NCI-H82 treated with DMSO at 0.1 percent for 48 hours (cell line): Measurements from ENCODE around the gene TMX2.
A peak's percentile ranks its signal among the peaks of the same experiment; 100 is the strongest.

Source experiments
- DNase-seq: peaks from one replicate; lab custom pipeline; 2025; ENCODE audit not compliant: unreplicated experiment; lab: John Stamatoyannopoulos, UW

TMX2 gene

DNA sequence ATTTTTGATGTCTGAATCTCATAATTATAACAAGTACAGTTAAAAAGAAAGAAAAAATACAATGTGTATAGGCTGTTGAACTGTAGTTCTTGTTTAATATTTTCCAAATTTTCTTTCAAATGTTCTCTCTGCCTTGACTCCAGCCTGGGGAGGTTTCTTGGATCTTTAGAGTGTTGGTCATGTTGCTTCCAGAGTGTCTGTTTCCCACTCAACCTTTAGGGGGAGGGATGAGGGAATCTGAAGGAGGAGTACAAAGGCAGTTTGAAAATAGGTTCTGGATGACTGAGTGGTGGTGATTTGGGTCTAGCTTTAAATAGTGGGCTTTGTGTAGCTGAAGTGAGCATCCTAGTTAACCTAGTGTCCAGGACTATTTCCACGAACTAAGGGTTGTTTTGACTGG is 51.2 kb downstream of the TMX2 start:
- DNase-seq: peak; percentile 4

DNA sequence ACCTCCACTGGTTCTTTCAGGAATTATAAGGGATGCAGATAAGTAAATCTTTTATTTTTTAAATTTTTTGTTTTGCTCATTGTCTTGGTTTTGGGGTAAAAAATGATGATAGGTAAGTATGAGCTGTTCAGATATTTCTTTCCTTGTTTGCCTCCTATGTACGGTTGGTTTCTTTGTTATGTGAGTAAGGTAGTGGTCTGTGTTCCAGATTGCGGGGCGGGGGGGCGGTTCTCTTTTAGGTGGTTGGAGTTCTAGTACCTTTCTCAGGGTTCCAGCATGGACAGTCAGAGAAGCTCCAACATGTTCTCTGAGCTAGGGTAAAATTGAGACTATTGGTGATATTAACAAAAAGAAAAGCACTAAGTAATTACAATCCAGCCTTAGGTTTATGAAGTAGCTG is 51.6 kb downstream of the TMX2 start:
- no peak for DNase-seq

DNA sequence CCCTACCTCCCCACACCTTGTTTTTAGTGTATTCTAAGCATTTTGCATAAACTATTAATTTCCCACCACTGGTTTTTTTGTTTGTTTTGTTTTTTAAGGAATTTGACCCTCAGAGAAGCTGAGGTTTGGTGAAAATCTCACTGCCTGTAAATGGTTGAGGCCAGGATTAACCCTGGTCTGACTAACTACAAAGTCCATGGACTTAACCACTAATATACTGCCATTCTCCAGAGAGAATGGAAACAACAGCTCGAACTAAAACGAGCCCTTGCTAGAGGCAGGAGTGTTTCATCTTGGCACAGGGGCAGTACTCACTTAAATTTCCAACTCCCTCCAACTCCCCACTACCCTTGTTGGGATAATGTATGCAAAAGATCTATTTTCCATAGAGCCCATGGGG is 52.2 kb downstream of the TMX2 start:
- DNase-seq: no peak

DNA sequence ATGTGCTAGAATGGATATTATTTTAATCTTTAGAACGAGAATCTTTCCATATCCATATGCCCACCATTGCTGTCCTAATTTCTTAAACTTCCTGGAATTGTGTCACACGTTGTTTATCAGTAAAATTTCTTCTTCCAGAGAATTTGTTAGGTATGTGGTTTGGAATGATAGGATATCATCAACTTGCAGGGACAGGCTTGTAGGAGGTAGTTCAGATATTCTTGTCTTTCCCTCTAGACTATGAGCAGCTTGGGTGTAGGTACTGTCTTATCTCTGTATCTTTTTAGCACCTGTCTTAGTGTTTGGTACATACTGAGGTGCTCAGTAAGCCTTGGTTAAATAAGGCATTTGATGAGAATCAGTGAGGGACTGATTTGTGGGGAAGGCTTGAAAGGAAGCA is 52.6 kb downstream of the TMX2 start:
- no peak for DNase-seq

DNA sequence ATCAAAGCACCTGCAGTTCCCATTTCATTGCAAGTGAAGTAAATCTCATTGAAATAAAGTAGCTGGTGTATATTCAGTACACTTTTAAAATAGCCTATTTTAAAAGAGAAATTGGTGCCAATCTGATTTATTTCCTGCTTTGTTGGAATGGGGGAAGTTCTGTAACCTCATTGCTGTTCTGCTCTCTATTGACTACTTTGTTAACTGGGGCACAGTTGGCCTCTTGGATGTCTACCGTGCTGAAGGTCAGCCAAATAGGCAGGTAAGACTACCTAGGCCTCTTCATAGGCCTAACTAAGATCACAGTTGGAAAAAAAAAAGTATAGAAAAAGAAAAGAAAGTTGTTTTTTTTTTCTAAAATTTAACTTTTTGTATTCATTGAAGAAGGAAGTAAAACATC is 58.4 kb downstream of the TMX2 start:
- no peak for DNase-seq

DNA sequence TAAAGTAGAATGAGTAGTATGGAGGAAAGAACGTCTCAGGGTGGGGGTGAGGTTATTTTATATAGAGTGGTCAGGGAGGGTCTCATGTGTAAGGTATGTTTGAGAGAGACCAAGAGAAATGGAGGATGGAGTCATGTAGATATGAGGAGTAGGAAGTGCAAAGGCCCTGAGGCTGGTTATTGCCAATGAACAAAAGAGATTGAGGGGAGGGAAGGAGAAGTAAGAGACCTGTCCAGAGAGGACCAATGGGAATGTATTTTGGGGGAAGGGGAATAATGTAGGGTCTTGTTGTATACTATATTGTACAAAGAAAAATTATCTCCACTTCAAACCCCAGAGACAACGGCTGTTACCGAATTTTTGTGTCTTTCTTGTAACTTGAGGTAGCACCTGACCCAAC is 59.0 kb downstream of the TMX2 start:
- no peak for DNase-seq

DNA sequence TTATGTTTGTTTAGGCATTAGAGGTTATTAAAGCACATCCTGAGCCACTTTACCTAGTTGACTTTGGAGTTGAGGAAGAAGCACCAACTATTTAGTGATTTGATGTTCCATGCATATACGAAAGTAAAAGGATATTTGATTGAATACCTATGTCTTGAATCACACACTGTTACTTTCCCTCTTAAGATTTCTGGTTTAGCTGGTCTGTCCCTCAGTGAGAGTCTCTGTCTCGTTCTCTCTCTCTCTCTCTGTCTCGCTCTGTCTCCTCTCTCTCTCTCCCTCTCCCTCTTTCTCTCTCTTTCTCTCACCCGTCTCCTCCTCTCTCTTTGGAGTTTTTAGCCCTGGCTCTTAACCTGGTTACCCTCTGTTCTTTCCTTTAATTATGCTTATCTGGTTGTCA is 60.2 kb downstream of the TMX2 start:
- no peak for DNase-seq

DNA sequence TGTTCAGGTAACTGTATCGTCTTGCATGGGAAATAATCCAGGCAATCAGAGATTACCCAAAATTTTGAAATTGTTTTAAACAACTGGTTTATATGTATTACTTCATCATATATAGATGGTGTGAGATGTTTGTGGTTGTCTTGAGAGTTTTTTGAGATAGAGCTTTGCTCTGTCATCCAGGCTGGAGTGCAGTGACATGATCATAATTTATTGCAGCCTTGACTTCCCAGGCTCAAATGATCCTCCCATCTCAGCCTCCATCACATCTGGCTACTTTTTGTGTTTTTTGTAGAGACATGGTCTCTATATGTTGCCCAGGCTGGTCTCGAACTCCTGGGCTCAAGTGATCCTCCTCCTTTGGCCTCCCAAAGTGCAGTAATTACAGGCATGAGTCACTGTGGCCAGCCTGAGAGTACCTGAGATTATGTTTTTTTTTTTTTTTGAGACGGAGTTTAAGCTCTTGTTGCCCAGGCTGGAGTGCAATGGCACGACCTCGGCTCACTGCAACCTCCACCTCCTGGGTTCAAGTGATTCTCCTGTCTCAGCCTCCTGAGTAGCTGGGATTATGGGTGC is 60.7 kb downstream of the TMX2 start:
- DNase-seq: no peak

DNA sequence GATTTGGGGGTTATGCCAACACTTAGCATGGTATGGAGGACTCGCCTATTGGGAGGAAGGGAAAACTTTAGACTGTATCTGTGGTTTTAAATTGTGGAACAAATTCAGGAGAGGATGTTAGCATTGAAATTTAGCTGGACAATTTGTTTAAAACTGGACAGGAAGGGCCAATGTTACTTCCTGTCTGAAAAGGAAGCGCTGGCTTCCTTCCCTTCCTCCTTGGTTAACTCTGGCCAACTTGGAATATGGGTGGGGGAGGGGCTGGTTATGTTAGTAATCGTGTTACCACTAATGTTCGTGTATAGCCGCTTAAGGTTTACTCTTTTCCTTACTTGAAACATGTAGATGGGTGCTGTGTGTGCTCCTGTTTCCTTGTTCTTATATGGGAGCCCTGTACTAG is 63.1 kb downstream of the TMX2 start:
- no peak for DNase-seq

DNA sequence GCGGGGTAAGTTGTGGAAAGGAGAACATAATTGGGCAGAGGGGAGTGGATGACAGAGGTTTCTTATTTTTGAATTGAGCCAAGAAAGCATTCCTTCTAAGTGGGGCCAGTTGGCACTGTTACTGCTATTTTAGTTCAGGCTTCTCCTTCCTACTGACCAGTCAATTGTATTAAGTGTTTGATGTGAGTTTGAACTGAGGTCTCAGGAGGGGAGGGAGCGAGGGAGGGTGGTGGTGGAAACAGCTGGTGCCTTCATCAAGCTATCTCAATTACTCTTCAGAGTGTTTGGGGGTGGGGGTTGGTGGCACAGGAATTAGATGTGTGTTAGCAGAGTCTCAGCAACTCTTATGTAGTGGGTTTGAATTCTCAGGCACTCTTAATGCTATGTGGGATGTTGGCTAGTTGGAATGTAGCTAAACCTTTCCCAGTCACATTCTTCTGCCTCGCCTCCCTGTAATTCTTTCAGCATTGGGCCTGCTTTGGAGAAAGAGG is 63.7 kb downstream of the TMX2 start:
- peak; percentile 46 for DNase-seq

DNA sequence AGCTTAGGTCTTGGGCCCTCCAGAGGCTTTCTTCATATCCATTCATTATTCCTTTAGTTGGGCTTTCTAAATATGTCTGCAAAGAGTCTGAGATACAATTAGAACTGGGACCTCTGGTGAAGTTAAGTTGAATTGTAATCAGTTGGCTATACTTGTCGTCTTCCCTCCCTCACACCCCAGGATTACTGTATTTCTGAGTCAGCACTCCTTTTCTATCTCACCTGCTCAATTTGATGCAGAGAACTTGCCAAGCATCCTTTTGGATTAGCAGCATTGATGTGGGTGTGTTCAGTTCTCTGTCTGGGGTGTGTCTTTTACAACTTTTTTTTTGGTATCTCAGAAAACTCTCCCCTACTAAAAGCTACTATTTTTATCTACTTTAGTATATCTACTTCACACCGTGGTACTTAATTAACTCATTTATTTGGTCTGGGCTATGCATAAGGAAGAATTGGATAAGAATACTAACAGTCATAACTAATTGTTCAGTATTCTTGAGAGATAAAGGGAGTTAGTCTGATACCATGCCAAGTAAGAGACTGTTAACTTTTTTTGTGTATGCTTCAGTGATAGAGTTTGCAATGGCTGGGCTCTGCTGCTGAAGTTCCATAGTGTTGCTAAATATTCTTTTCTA is 64.3 kb downstream of the TMX2 start:
- no peak for DNase-seq

DNA sequence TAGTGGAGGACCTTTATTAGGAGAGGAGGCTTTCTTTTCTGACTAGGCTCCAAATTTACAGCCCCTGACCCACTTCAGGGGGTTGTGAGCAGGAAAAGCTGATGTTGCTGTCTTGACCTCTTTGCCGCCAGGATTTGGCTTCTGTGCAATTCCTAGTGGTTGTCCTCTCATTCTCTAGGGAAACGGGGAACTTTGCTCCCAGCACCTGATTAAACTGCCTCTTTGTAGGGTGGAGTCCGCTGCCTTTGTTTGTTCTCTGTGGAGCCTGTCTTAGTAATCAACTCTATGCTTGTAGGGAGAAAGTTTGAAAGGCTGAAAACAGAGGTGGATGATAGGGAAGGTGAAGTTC is 65.5 kb downstream of the TMX2 start:
- DNase-seq: no peak

DNA sequence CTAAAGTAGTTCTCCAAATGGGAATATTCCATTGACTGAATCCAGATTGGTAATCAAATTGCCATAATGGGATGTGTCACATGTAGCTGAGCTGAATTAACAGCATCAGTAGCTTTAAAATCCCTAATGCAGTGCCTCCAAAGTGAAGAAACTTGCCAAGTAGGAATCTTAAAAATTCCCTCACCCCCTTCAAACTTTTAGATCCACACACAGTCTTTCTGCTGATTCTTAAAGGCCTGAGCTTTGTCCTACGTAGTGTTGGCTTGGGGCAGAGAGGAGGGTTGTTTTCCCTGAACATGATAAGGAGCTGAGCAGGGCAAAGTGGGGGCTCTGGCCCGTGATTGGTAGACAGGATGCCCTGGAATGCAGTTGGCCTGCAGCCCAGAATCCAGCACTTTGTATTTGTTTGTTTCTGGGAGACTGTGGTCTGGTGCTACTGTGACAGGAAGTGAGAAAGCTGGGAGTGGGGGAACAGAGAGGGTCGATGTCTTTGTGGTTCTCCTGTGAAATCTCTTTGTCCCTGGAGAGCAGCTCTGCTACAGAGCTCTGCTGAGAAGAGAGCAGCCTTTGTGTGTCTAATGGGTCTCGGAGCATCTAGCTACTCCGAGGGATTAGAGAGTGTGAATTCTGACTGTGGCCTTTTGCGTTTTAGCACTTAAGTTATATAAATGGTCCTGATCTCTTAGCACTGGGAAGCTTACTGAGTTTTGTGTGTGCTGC is 66.1 kb downstream of the TMX2 start:
- peak; percentile 37 for DNase-seq

DNA sequence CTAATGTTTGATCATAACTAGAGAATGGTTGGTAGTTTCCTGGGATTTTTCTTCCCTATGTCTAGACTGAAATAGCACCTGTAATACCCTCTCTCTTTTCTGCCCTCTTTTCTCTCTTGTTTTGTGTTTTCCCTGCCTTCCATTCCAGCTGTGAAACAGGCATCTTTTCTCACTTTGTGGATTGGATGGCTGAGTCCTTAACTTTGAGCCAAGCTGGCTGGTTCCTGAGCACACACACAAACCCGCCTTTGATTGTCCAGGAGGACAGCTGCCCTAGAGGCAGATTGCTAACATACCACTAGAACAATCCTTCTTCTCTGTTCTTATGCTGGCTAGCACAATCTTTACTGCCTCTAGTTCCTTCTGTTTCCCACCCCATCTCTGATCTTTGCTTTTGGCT is 66.9 kb downstream of the TMX2 start:
- no peak for DNase-seq

DNA sequence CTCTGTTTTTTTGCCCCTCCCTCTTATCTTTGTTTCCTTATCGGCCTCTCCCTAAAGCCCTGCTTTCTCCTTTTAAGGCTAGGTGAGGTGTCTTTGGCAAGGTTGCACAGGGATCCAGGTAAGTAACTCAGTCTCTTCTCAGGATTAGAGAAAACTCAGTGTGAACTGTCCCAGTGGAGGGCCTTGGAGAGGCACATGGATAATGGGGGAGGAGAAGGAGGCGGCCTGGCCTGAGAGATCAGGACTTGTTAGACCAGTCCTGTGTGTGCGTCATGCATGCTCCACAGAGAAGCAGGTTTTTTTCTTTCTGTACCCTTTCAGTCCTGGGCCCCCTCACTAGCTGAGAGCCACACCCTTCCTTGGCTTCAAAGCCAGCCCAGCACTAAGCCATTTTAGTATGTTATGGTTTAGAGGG is 69.1 kb downstream of the TMX2 start:
- no peak for DNase-seq

DNA sequence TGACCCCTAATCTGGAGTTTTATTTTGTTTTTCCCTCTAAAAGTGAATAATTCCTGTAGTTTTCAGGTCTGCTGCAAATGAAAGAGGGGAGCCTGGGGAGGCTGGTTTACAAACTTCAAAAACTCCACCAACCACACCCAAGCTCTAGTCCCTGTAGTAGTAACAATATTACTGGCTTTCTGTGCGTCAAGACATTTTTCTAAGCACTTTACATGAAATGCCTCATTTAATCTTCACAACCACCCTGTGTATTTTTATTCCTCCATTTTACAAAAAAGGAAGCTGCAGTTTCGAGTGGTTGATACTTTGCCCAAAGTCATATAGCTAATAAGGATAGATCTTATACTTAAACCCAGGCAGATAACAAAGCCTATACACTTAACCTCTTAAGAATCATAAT is 72.7 kb downstream of the TMX2 start:
- no peak for DNase-seq

DNA sequence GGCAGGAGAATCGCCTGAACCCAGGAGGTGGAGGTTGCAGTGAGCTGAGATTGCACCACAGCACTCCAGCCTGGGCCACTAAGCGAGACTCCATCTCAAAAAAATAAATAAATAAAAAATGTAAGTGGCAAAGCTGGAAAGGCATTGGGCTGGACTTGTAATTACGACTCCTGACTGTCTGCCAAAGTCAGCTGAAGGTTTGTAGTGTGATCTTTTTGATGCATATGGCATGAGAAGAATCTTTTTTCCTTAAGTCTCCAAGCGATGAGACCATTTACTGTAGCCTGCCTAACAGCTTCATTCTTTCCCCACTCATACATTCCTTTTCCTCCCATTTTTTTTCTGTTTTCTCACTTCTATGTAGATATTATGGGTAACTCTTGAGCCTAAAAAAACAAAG is 74.0 kb downstream of the TMX2 start:
- no peak for DNase-seq

DNA sequence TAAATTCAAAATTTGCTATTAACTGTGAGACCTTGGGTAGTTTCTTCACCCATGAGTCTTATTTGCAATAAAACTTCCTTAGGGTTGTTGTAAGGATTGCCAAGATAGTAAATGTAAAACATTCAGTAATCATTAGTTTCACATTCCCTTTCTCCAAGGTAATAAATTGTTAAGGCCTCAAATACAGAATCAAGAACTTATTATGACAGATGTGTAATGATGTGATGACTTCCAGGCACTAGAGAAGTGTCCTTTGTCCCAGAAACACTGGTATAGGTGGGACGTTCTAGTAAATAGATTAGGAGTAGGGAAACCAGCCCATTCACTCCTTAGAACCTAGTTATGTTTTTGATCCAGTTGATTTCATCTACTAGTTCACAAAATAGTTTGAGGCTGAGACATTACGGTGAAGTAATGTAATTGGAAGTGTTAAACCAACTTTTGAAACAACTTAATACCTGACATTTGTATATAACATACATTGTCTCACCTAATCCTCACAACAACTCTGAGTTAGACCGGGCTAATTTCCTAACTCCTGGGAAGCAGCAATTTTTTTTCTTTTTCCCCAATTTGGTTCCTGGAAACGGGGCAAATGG is 74.7 kb downstream of the TMX2 start:
- DNase-seq: no peak

DNA sequence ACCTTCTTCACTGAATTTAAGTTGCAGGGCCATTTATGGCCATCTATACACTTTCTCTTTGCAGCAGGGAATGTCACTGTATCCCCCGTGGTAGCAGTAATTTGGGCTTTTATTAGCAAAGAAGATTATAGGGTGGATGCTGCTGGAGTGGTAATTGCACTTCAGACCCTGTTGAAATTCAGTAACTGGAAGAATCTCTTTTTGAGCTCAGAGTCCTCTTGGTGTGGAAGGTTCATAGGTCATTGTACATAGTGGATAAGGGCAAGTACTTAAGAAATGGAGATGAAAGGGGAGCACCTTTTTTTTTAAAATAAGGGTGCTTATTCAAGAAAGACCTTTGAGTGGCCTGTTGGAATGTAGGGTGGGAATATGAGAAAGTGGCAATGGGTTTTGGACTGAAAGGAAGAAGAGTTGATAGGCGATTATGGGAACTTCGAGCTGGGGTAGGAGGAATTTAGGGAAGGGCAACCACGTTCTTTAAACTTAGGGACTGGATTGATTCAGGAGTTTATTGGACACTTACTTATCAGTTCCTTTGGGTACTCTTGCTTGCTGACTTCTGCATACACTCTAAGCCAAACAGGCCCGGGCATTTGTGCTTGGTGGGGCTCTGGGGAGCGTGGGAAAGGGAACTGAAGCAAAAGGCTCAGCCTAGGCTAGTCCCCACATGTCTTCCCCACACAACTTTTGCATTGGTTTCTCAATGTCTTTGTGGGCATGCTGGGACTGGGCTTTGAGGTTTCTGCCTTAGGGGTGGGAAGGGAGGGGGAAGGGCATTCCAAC is 75.7 kb downstream of the TMX2 start:
- no peak for DNase-seq

DNA sequence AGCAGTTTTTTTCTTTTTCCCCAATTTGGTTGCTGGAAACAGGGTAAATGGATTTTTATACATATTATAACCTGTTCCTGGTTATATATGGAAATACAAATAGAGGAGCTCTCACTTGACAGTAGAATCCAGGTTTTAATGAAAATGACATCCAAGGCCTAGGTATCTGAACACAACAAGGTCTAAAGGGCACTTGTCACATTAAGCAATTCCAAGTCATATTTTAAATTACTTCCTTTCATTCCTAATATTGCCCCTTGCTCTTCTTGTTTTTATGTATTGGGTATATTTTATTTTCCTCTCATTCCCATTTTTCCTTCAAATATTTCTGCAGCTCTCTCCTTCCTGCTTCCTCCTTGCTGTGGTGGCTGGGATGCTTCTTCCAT is 76.3 kb downstream of the TMX2 start:
- DNase-seq: no peak
